Tibial nerve (tissue), 4 donors: ENCODE measurements around the gene RACGAP1. TPM values are rescaled to one million over a fixed set of nuclear protein-coding genes. Genes with fewer than 3 reads are reported as not detected.

ENCODE experiments used
- DNase-seq, 2 donors: peaks; one replicate each; pipeline ENCODE4 v3.0.0-alpha.2; 2019; ENCODE audit warnings: low spot score in 2 of 2
- H3K27ac ChIP-seq, 4 donors: fragments of 200-600 bp; sonication (generic) in 3 of 4; one replicate each; pipeline ENCODE4 v1.5.1; 2017 to 2019; ENCODE audit warnings: mild to moderate bottlenecking in 1 of 4
- H3K27me3 ChIP-seq, 2 donors: fragments of 200-600 bp; sonication (generic) in 1 of 2; one replicate each; pipeline versions ENCODE4 v1.5.1 to v1.6.0; 2017 to 2019
- H3K36me3 ChIP-seq, 3 donors: fragments of 200-600 bp; sonication (generic); one replicate each; pipeline ENCODE4 v1.5.1; 2018 to 2019
- H3K4me1 ChIP-seq, 4 donors: fragments of 200-600 bp; sonication (generic) in 3 of 4; one replicate each; pipeline ENCODE4 v1.5.1; 2017 to 2019
- H3K4me3 ChIP-seq, 4 donors: fragments of 200-600 bp; sonication (generic) in 3 of 4; one replicate each; pipeline ENCODE4 v1.5.1; 2017 to 2019; ENCODE audit warnings: mild to moderate bottlenecking in 1 of 4, moderate library complexity in 1 of 4
- H3K9me3 ChIP-seq, 4 donors: fragments of 200-600 bp; sonication (generic) in 3 of 4; one replicate each; pipeline ENCODE4 v1.5.1; 2017 to 2019
- CTCF ChIP-seq, 5 experiments: fragments of 200-600 bp in 3 of 5; fragments of 450-650 bp in 2 of 5; sonication (generic) in 3 of 5; IDR thresholded peaks; one replicate each; pipeline ENCODE4 v1.5.1; 2016 to 2019; ENCODE audit warnings: antibody characterized with exemption in 5 of 5, mild to moderate bottlenecking in 3 of 5, moderate library complexity in 2 of 5
- EP300 ChIP-seq, 2 donors: sonication (generic); formaldehyde crosslinking; IDR thresholded peaks; one replicate each; pipeline ENCODE4 v1.6.1; 2017; ENCODE audit warnings: antibody characterized with exemption in 2 of 2, mild to moderate bottlenecking in 1 of 2
- POLR2A ChIP-seq, 2 donors: fragments of 450-650 bp; IDR thresholded peaks; one replicate each; pipeline ENCODE4 v1.6.1; 2017; ENCODE audit warnings: antibody characterized with exemption in 2 of 2, mild to moderate bottlenecking in 2 of 2, moderate library complexity in 2 of 2
- WGBS, 2 donors: methylation state at CpG; one replicate each; pipeline ENCODE4 v1.1.5; 2018; 5-methylcytosine and 5-hydroxymethylcytosine counted together
- total RNA-seq, 4 donors: library from RNA; depleted of rRNA; stranded (reverse); fragments of >200 nt; gene quantifications; one replicate each; pipeline ENCODE4 v1.1.0, GENCODE V29; 2016

The RACGAP1 gene
- total RNA-seq, 4 donors from 2014 or later, result 6.3 to 15.1 (median 10.5) TPM

GRCh38 chr12:49955899-49956662 lies 69.2 kb downstream of the RACGAP1 start:
- no peak for TF ChIP-seq CTCF (IDR thresholded peaks at IDR 0.05)
- no peaks in the 10 kb centered on the region for H3K36me3 ChIP-seq
- no peak overlapping the region for H3K27ac ChIP-seq
- H3K4me1 ChIP-seq, result peaks cover 0 to 22% (median 2%) of the 10 kb centered on the region in 4 donors
- H3K9me3 ChIP-seq, result no peaks in the 10 kb centered on the region
- H3K27me3 ChIP-seq, result peaks cover 0 to 72% of the 10 kb centered on the region in 2 donors
- no peak for DNase-seq
- H3K4me3 ChIP-seq, result no peak overlapping the region
- 61 to 70% methylated on average over 11 to 13 of the region's 13 CpGs for WGBS, 2 donors

- peaks cover 0 to 63% of the 10 kb centered on the region in 2 donors for H3K27me3 ChIP-seq
Measured at GRCh38 chr12:49954863-49955830, 70.1 kb downstream of the RACGAP1 start.

GRCh38 chr12:49953961-49954846 lies 71.1 kb downstream of the RACGAP1 start:
- Histone ChIP-seq H3K36me3 (no peaks in the 10 kb centered on the region), H3K4me1 (peaks cover 0 to 3% (median 0%) of the 10 kb centered on the region in 4 donors), H3K27me3 (peaks cover 0 to 57% of the 10 kb centered on the region in 2 donors), H3K27ac (no peak overlapping the region), H3K4me3 (no peak overlapping the region), H3K9me3 (no peaks in the 10 kb centered on the region)
- no peak for DNase-seq
- 77 to 81% methylated on average over 21 of the region's 21 CpGs for WGBS, 2 donors
- TF ChIP-seq CTCF (IDR thresholded peaks at IDR 0.05), result no peak
- TF ChIP-seq POLR2A (IDR thresholded peaks at IDR 0.05), result no peak
- no peak for TF ChIP-seq EP300 (IDR thresholded peaks at IDR 0.05)

More at GRCh38 chr12:49954863-49955830, 70.1 kb downstream of the RACGAP1 start:
- Histone ChIP-seq H3K9me3 (no peaks in the 10 kb centered on the region), H3K27ac (no peak overlapping the region), H3K36me3 (no peaks in the 10 kb centered on the region), H3K4me3 (no peak overlapping the region), H3K4me1 (peaks cover 0 to 12% (median under 1%) of the 10 kb centered on the region in 4 donors)
- TF ChIP-seq CTCF (IDR thresholded peaks at IDR 0.05) (no peak), POLR2A (IDR thresholded peaks at IDR 0.05) (no peak), EP300 (IDR thresholded peaks at IDR 0.05) (no peak)
- WGBS, 2 donors, result 39 to 40% methylated on average over 34 to 48 of the region's 53 CpGs
- no peak for DNase-seq

GRCh38 chr12:49953151-49953550 lies 72.1 kb downstream of the RACGAP1 start:
- DNase-seq, result no peak
- Histone ChIP-seq H3K9me3 (no peaks in the 10 kb centered on the region), H3K4me3 (no peak overlapping the region), H3K4me1 (no peaks in the 10 kb centered on the region), H3K27me3 (peaks cover 0 to 47% of the 10 kb centered on the region in 2 donors), H3K27ac (no peak overlapping the region), H3K36me3 (no peaks in the 10 kb centered on the region)
- 83 to 89% methylated on average over 4 of the region's 4 CpGs for WGBS, 2 donors
- TF ChIP-seq CTCF (IDR thresholded peaks at IDR 0.05), result no peak
- no peak for TF ChIP-seq EP300 (IDR thresholded peaks at IDR 0.05)
- no peak for TF ChIP-seq POLR2A (IDR thresholded peaks at IDR 0.05)
